ENCODE data around the gene CDH24. TPM values are rescaled to one million over a fixed set of nuclear protein-coding genes. Genes with fewer than 3 reads are reported as not detected.

Gene CDH24, protein sequence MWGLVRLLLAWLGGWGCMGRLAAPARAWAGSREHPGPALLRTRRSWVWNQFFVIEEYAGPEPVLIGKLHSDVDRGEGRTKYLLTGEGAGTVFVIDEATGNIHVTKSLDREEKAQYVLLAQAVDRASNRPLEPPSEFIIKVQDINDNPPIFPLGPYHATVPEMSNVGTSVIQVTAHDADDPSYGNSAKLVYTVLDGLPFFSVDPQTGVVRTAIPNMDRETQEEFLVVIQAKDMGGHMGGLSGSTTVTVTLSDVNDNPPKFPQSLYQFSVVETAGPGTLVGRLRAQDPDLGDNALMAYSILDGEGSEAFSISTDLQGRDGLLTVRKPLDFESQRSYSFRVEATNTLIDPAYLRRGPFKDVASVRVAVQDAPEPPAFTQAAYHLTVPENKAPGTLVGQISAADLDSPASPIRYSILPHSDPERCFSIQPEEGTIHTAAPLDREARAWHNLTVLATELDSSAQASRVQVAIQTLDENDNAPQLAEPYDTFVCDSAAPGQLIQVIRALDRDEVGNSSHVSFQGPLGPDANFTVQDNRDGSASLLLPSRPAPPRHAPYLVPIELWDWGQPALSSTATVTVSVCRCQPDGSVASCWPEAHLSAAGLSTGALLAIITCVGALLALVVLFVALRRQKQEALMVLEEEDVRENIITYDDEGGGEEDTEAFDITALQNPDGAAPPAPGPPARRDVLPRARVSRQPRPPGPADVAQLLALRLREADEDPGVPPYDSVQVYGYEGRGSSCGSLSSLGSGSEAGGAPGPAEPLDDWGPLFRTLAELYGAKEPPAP
- total RNA-seq: 1 to 10 TPM in 1 of 4 donors, under 1 TPM in 3; 0.36 to 1.7 (median 0.58) TPM

DNA sequence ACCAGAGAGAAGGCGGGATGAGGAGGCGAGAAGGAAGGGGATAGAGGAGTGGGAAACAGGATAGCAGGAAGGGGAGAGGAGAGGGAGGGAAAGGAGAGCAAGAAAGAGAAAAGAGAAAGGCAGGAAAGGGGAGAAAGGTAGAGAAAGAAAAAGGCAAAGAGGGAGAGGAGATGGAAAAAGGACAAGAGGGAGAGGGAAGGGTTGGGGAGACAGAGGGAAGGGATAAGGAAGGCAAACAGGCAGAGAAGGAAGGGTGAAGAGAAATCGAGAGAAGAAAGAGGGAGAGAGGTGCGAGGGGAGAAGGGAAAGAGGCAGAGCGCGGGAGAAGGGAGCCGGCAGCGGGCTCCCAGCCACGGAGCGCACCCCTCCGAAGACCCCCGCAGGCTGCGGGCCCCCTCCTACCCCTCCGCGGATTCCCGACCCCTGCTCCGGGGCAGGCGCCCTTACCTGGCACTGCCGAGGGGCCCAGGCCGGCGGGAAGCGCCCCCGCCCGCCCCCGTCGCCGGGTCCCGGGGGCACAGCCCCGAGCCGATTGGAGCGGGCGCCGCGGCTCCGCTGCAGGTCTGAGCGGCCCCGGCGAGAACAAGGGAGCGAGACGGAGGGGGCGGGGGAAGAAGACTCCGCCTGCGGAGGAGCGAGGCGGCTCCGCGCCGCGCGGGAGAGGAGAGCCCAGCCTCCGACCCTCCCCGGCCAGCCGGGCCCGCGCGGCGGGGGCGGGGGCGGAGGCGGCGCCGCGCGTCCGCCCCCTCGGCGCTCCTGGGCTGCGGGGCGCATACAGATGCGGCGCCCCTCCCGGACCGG, at the start of gene CDH24:
Gene CDH24, minus strand, starts transcription at position 565 of the 801 bp plus-strand sequence. CDS start 1,787 bp downstream, outside the sequence.
- DNase-seq: peak in 1 of 2 donors; percentile 30
- Histone ChIP-seq H3K4me1 (peaks cover 3 to 11% of the 10 kb centered on the region in 2 donors), H3K4me3 (peak within 1 kb of the TSS; percentile 58 to 98 (median 71)), H3K36me3 (peaks cover 0 to 35% of the 10 kb centered on the region in 2 donors), H3K27ac (peak within 1 kb of the TSS in 3 of 4 donors; percentile 2 to 65 (median 35)), H3K27me3 (no peaks in the 10 kb centered on the region), H3K9me3 (no peaks in the 10 kb centered on the region)
- intact Hi-C loops (cut with DNase I; ENCODE audit: low total_unique reads) (loop anchor here (1.0 to 5.0 kb wide), 2 partner anchors 22 to 125 kb away; no protein-coding TSS in a partner anchor), in situ Hi-C loops (cut with MboI; ENCODE audit: low sequenced_read_pairs in 4 of 4) (no loop called here)
- TF ChIP-seq, protein P1, sequence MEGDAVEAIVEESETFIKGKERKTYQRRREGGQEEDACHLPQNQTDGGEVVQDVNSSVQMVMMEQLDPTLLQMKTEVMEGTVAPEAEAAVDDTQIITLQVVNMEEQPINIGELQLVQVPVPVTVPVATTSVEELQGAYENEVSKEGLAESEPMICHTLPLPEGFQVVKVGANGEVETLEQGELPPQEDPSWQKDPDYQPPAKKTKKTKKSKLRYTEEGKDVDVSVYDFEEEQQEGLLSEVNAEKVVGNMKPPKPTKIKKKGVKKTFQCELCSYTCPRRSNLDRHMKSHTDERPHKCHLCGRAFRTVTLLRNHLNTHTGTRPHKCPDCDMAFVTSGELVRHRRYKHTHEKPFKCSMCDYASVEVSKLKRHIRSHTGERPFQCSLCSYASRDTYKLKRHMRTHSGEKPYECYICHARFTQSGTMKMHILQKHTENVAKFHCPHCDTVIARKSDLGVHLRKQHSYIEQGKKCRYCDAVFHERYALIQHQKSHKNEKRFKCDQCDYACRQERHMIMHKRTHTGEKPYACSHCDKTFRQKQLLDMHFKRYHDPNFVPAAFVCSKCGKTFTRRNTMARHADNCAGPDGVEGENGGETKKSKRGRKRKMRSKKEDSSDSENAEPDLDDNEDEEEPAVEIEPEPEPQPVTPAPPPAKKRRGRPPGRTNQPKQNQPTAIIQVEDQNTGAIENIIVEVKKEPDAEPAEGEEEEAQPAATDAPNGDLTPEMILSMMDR (IDR thresholded peaks at IDR 0.05 in 4 of 5, conservative IDR thresholded peaks at IDR 0.05 in 1 of 5): no peak
- peak in 1 of 2 donors; percentile 24 for TF ChIP-seq POLR2A (IDR thresholded peaks at IDR 0.05)
- ATAC-seq: peak; percentile 41 to 55

DNA sequence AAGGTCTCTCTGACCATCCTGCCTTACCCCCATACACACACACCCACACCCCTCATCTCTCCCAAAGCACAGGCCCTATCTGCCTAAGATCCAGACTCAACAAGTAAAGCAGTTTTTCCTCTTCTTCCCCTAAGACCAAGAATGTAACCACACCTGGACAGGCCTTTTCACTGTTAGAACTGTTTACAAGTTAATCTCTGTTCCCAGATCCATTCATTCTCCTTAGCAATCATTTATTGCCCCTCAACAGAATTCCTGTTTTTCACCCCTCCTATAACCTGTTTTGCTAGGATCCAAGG, 49.4 kb upstream of the CDH24 start:
- Histone ChIP-seq H3K4me3 (no peak overlapping the region), H3K36me3 (no peaks in the 10 kb centered on the region), H3K9me3 (no peaks in the 10 kb centered on the region), H3K27me3 (no peaks in the 10 kb centered on the region), H3K27ac (no peak overlapping the region), H3K4me1 (no peaks in the 10 kb centered on the region)
- ATAC-seq: no peak
- in situ Hi-C loops (cut with MboI; ENCODE audit: low sequenced_read_pairs in 4 of 4): loop anchor here in 2 of 4 donors (25.0 kb wide), 1 partner anchor 181 kb away; the partner anchor contains the start of gene HOMEZ (in 2 of the 2)
- TF ChIP-seq, protein P1 (IDR thresholded peaks at IDR 0.05 in 4 of 5, conservative IDR thresholded peaks at IDR 0.05 in 1 of 5): no peak
- TF ChIP-seq POLR2A (IDR thresholded peaks at IDR 0.05): no peak
- intact Hi-C loops (cut with DNase I; ENCODE audit: low total_unique reads): no loop called here
- no peak for DNase-seq

DNA sequence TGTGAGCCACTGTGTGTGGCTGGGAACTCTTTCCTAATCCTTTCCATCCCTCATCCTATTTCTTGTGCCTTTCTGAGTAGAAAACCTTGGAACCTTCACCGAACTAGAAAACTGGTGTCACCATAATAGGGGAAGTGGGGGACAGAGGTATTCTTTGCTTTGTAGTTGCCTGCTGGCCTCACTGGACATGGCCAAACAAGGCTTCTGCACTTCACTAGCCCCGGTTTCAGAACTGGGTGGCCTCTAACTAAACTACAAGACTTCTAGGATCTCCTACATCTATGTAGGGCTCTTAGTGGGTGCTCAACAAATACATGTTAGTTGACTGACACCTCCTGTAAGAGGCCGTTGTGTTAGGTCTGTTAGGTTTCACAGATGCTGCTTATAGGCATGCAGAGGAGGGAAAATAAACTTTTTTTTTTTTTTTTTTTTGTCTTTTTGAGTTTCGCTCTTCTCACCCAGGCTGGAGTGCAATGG, 48.1 kb upstream of the CDH24 start:
- TF ChIP-seq, protein P1 (IDR thresholded peaks at IDR 0.05 in 4 of 5, conservative IDR thresholded peaks at IDR 0.05 in 1 of 5): no peak
- TF ChIP-seq POLR2A (IDR thresholded peaks at IDR 0.05): no peak
- Histone ChIP-seq H3K36me3 (no peaks in the 10 kb centered on the region), H3K9me3 (no peaks in the 10 kb centered on the region), H3K27ac (no peak overlapping the region), H3K4me3 (no peak overlapping the region), H3K4me1 (no peaks in the 10 kb centered on the region), H3K27me3 (no peaks in the 10 kb centered on the region)
- DNase-seq (no peak), ATAC-seq (no peak)
- intact Hi-C loops (cut with DNase I; ENCODE audit: low total_unique reads): no loop called here
- in situ Hi-C loops (cut with MboI; ENCODE audit: low sequenced_read_pairs in 4 of 4): loop anchor here in 2 of 4 donors (25.0 kb wide), 1 partner anchor 182 kb away; the partner anchor contains the start of gene HOMEZ (in 2 of the 2)

DNA sequence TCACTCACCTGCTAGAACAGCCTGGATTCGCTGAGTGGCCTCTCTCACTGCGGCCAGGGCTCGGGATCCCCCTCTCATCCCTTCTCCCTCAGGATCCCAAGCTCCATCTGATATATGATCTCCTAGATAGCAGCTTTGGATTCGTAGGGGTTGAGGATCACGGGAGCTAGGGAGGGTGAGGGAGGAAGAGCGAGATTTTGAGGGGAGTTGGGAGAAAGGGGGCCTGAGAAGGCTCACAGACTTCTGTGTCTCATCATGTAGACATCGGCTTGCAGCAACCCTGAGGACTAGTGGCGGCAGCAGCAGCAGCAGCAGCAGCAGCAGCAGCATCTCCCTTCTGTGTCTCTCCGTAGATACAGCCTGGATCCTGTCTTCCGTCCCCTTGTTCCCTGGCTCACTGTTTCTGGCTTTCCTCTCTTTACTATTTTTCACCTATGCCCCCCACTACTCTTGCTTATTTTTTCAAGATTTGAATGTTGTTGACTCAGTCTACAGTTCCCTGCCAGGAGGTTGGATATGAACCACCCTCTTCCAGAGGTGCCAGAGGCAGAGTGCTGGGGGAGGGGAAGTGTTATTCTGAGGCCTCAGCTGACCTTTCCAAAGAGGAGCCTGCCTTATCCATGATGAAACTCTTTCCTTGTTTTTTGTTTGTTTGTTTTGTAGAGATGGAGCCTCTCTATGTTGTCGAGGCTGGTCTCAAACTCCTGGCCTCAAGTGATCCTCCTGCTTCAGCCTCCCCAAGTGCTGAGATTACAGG, 47.4 kb upstream of the CDH24 start, which contains the start of gene CIROP:
Gene CIROP, minus strand, starts transcription at position 399 of the 757 bp plus-strand sequence. Its CDS starts 69 bp downstream, at position 330.
- in situ Hi-C loops (cut with MboI; ENCODE audit: low sequenced_read_pairs in 4 of 4) (loop anchor here in 2 of 4 donors (25.0 kb wide), 1 partner anchor 183 kb away; the partner anchor contains the start of gene HOMEZ (in 2 of the 2)), intact Hi-C loops (cut with DNase I; ENCODE audit: low total_unique reads) (no loop called here)
- DNase-seq (no peak), ATAC-seq (no peak)
- no peak within 1 kb of the TSS for H3K27ac ChIP-seq
- no peaks in the 10 kb centered on the region for H3K4me1 ChIP-seq
- TF ChIP-seq POLR2A (IDR thresholded peaks at IDR 0.05): no peak
- TF ChIP-seq, protein P1 (IDR thresholded peaks at IDR 0.05 in 4 of 5, conservative IDR thresholded peaks at IDR 0.05 in 1 of 5): no peak
- H3K27me3 ChIP-seq: no peaks in the 10 kb centered on the region
- H3K4me3 ChIP-seq: no peak within 1 kb of the TSS
- no peaks in the 10 kb centered on the region for H3K36me3 ChIP-seq
- H3K9me3 ChIP-seq: no peaks in the 10 kb centered on the region
